SU-DHL-6 (cell line): ENCODE results near the gene TXN2.

ENCODE experiments used
- CTCF ChIP-seq: fragments of 200-600 bp; sonication (generic); IDR thresholded peaks from one replicate; pipeline ENCODE4 v1.5.1; 2017; ENCODE audit warnings: antibody characterized with exemption, mild to moderate bottlenecking, low read length, moderate library complexity; ENCODE audit not compliant: insufficient read depth, poor library complexity, severe bottlenecking
- EZH2phosphoT487 ChIP-seq: fragments of 200-600 bp; sonication (generic), shearing (Covaris generic); conservative IDR thresholded peaks from 2 replicates; pipeline ENCODE4 v1.6.1; 2018; ENCODE audit warnings: mild to moderate bottlenecking, antibody characterized with exemption, low read length, moderate library complexity, mixed read lengths

- TF ChIP-seq CTCF (no peak), EZH2phosphoT487 (no peak)
These were observed 16.7 kb downstream of the TXN2 start for GRCh38 chr22:36464715-36465231.
